HepG2 (cell line): ENCODE measurements around the gene ZFHX3. TPM values are rescaled to one million over a fixed set of nuclear protein-coding genes. Genes with fewer than 3 reads are reported as not detected.

Experiments used
- ERF ChIP-seq: IDR thresholded peaks from 2 replicates; pipeline ENCODE4 v1.6.1; 2018; ENCODE audit warnings: missing biosample characterization, missing genetic modification reagents
- FOXP1 ChIP-seq, 2 experiments: fragments of 450-650 bp in 1 of 2; IDR thresholded peaks; 2 replicates each; pipeline ENCODE4 v1.6.1; 2017 to 2018; ENCODE audit warnings: antibody characterized with exemption in 1 of 2
- FOXP4 ChIP-seq: sonication (generic); formaldehyde crosslinking; IDR thresholded peaks from 2 replicates; pipeline ENCODE4 v1.4.0; 2020; ENCODE audit warnings: missing genetic modification reagents
- HMG20A ChIP-seq: IDR thresholded peaks from 2 replicates; pipeline ENCODE4 v1.6.1; 2016; ENCODE audit warnings: borderline replicate concordance
- HNF1A ChIP-seq, 2 experiments: sonication (generic) in 1 of 2; formaldehyde crosslinking in 1 of 2; IDR thresholded peaks; 2 replicates each; pipeline versions ENCODE4 v1.4.0 to v1.6.1; 2016 to 2020; ENCODE audit warnings: borderline replicate concordance in 1 of 2, low read depth in 1 of 2, mild to moderate bottlenecking in 1 of 2, missing genetic modification reagents in 1 of 2
- HNF4A ChIP-seq: sonication (generic); formaldehyde crosslinking; IDR thresholded peaks from 2 replicates; pipeline ENCODE4 v1.4.0; 2020; ENCODE audit warnings: missing genetic modification reagents
- IRF9 ChIP-seq: sonication (generic); formaldehyde crosslinking; IDR thresholded peaks from 2 replicates; pipeline ENCODE4 v1.8.0; 2022; ENCODE audit warnings: missing genetic modification reagents, mild to moderate bottlenecking, borderline replicate concordance
- LCORL ChIP-seq, 2 experiments: fragments of 450-650 bp in 1 of 2; sonication (generic) in 1 of 2; formaldehyde crosslinking in 1 of 2; IDR thresholded peaks; 2 replicates each; pipeline versions ENCODE4 v1.5.0 to v1.6.1; 2017 to 2020; ENCODE audit warnings: antibody characterized with exemption in 1 of 2, missing genetic modification reagents in 1 of 2
- PAWR ChIP-seq: sonication (generic); formaldehyde crosslinking; IDR thresholded peaks from 2 replicates; pipeline ENCODE4 v1.4.0; 2020; ENCODE audit warnings: missing genetic modification reagents, mild to moderate bottlenecking, borderline replicate concordance
- PCBP2 ChIP-seq: fragments of 200-400 bp; formaldehyde crosslinking; optimal IDR thresholded peaks from 2 replicates; pipeline ENCODE3; 2018; ENCODE audit warnings: low read length, low read depth; ENCODE audit not compliant: poor library complexity, severe bottlenecking
- RBM22 ChIP-seq: fragments of 200-400 bp; formaldehyde crosslinking; optimal IDR thresholded peaks from 2 replicates; pipeline ENCODE3; 2017; ENCODE audit warnings: mild to moderate bottlenecking, low read length, moderate library complexity
- SOX6 ChIP-seq, 2 experiments: fragments of 450-650 bp in 1 of 2; sonication (generic) in 1 of 2; formaldehyde crosslinking in 1 of 2; IDR thresholded peaks; 2 replicates each; pipeline versions ENCODE4 v1.4.0 to v1.6.1; 2017 to 2020; ENCODE audit warnings: antibody characterized with exemption in 1 of 2, mild to moderate bottlenecking in 1 of 2, missing genetic modification reagents in 1 of 2
- ZFX ChIP-seq: sonication (generic); formaldehyde crosslinking; IDR thresholded peaks from 2 replicates; pipeline ENCODE4 v1.4.0; 2020; ENCODE audit warnings: mild to moderate bottlenecking, low read depth, missing genetic modification reagents, moderate library complexity
- ZNF230 ChIP-seq: sonication (generic); formaldehyde crosslinking; IDR thresholded peaks from 2 replicates; pipeline ENCODE4 v1.4.0; 2020; ENCODE audit warnings: mild to moderate bottlenecking, missing genetic modification reagents
- ZNF337 ChIP-seq: sonication (generic); formaldehyde crosslinking; IDR thresholded peaks from 2 replicates; pipeline ENCODE4 v1.5.1; 2020; ENCODE audit warnings: missing genetic modification reagents, low read depth, mild to moderate bottlenecking, borderline replicate concordance
- ZNF441 ChIP-seq: sonication (generic); formaldehyde crosslinking; IDR thresholded peaks from 2 replicates; pipeline ENCODE4 v1.7.0; 2021; ENCODE audit warnings: missing genetic modification reagents, borderline replicate concordance
- ZNF850 ChIP-seq: sonication (generic); formaldehyde crosslinking; conservative IDR thresholded peaks from 2 replicates; pipeline ENCODE4 v1.9.0; 2021; ENCODE audit warnings: mild to moderate bottlenecking, missing genetic modification reagents
- polyA plus RNA-seq, 8 experiments: library from polyadenylated mRNA; depleted of rRNA in 3 of 8; stranded (reverse) in 7 of 8; unstranded in 1 of 8; fragments of >200 nt; fragmentation: Illumina TruSeq in 4 of 8; extraction: Trizol in 4 of 8; gene quantifications; 2 replicates each; pipeline versions ENCODE4 v1.2.1 to v1.2.3, GENCODE V29; 2011 to 2016; ENCODE audit warnings: low read depth in 4 of 8, missing spikeins in 1 of 8, mixed read lengths in 1 of 8; ENCODE audit not compliant: insufficient read depth in 1 of 8
- total RNA-seq, 5 experiments: library from RNA; depleted of rRNA; stranded (reverse); fragments of >200 nt; fragmentation: Illumina TruSeq; extraction: Trizol; gene quantifications; 2 replicates each; pipeline ENCODE4 v1.2.3, GENCODE V29; 2016; ENCODE audit warnings: low read depth in 1 of 5
- TF ChIP-seq, protein P1 (sequence below): fragments of 450-650 bp; IDR thresholded peaks from 2 replicates; pipeline ENCODE4 v1.6.1; 2016

ZFHX3 gene
- total and polyA plus RNA-seq, 2 of the 13 experiments (the other 11 are each of a cell fraction or from before 2014, with no cell fraction given) = 5.0 to 6.0 TPM

- no peak for TF ChIP-seq PAWR (CRISPR knock-in tag)
- 0 out of 2 replicates have a peak, but pooled peaks have one; percentile 16 for TF ChIP-seq ZNF441 (CRISPR knock-in tag)
- TF ChIP-seq ZFX (CRISPR knock-in tag) = peak; percentile 54
- TF ChIP-seq PCBP2 = no peak
- TF ChIP-seq ERF (CRISPR knock-in tag) = 0 out of 2 replicates have a peak, but pooled peaks have one; percentile 6
- 0 out of 2 replicates have a peak, but pooled peaks have one; percentile 33 for TF ChIP-seq HNF1A (IDR thresholded peaks at IDR 0.05; ENCODE audit: low read depth)
- TF ChIP-seq HNF1A (CRISPR knock-in tag; IDR thresholded peaks at IDR 0.05; ENCODE audit: borderline replicate concordance) = peak; percentile 45; the same call in 1 of the 2 replicates
- TF ChIP-seq HMG20A = peak; percentile 14; the same call in 1 of the 2 replicates
- TF ChIP-seq ZNF337 (CRISPR knock-in tag) = no peak
- TF ChIP-seq LCORL (IDR thresholded peaks at IDR 0.05) = no peak
- peak; percentile 64; the same call in 1 of the 2 replicates for TF ChIP-seq LCORL (CRISPR knock-in tag; IDR thresholded peaks at IDR 0.05)
- TF ChIP-seq IRF9 (CRISPR knock-in tag) = no peak
- TF ChIP-seq RBM22 = peak; percentile 82
- TF ChIP-seq FOXP1 (IDR thresholded peaks at IDR 0.05) = no peak
- TF ChIP-seq FOXP1 (CRISPR knock-in tag; IDR thresholded peaks at IDR 0.05) = 0 out of 2 replicates have a peak, but pooled peaks have one; percentile 11
- TF ChIP-seq, protein P1, sequence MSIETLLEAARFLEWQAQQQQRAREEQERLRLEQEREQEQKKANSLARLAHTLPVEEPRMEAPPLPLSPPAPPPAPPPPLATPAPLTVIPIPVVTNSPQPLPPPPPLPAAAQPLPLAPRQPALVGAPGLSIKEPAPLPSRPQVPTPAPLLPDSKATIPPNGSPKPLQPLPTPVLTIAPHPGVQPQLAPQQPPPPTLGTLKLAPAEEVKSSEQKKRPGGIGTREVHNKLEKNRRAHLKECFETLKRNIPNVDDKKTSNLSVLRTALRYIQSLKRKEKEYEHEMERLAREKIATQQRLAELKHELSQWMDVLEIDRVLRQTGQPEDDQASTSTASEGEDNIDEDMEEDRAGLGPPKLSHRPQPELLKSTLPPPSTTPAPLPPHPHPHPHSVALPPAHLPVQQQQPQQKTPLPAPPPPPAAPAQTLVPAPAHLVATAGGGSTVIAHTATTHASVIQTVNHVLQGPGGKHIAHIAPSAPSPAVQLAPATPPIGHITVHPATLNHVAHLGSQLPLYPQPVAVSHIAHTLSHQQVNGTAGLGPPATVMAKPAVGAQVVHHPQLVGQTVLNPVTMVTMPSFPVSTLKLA = no peak
- TF ChIP-seq FOXP4 (CRISPR knock-in tag) = peak; percentile 54; the same call in 1 of the 2 replicates
- no peak for TF ChIP-seq SOX6 (IDR thresholded peaks at IDR 0.05)
- peak; percentile 46; the same call in 1 of the 2 replicates for TF ChIP-seq SOX6 (CRISPR knock-in tag; IDR thresholded peaks at IDR 0.05)
- TF ChIP-seq ZNF230 = 0 out of 2 replicates have a peak, but pooled peaks have one; percentile 71
- no peak for TF ChIP-seq ZNF850 (CRISPR knock-in tag)
- TF ChIP-seq HNF4A (CRISPR knock-in tag) = peak; percentile 57
Measured at GRCh38 chr16:72996291-72997062, 51.5 kb downstream of the ZFHX3 start (continued).
